Natural killer cell treated with Interleukin-12 subunit alpha and Interleukin-12 subunit beta and Interleukin-15 and Interleukin-18, amount 100 ng/mL, for 72 hours (primary cell): ENCODE measurements around the gene SLC35C1. TPM values are rescaled to one million over a fixed set of nuclear protein-coding genes. Genes with fewer than 3 reads are reported as not detected.
"Not testable (repeated sequence)": the region's sequence is repeated elsewhere in the genome, so short reads cannot be mapped to it uniquely, and the experiment has no call there.

ENCODE experiments used
- ATAC-seq, 2 donors: fragments of 150-1000 bp; cut with Tn5 transposase in 1 of 2; sonication (Bioruptor Pico), chemical (Tn5 transposase) in 1 of 2; 2 replicates each; pipeline ENCODE4 v1.10.0; 2021
- DNase-seq: peaks from one replicate; pipeline ENCODE4 v3.0.0; 2022; ENCODE audit warnings: low spot score
- H3K27ac Mint-ChIP-seq, 2 donors: 1 replicate in 1 of 2; 2 replicates in 1 of 2; pipeline ENCODE4 v1.8.0; 2022; ENCODE audit warnings: mixed read lengths in 2 of 2, mild to moderate bottlenecking in 1 of 2, moderate library complexity in 1 of 2
- H3K27me3 Mint-ChIP-seq, 2 donors: 1 replicate in 1 of 2; 2 replicates in 1 of 2; pipeline ENCODE4 v1.8.0; 2022; ENCODE audit warnings: mixed read lengths in 2 of 2
- H3K36me3 Mint-ChIP-seq: one replicate; pipeline ENCODE4 v1.8.0; 2022; ENCODE audit warnings: mixed read lengths
- H3K4me1 Mint-ChIP-seq, 2 donors: 1 replicate in 1 of 2; 2 replicates in 1 of 2; pipeline ENCODE4 v1.8.0; 2022; ENCODE audit warnings: low read depth in 2 of 2, mixed read lengths in 2 of 2, mild to moderate bottlenecking in 1 of 2
- H3K4me3 Mint-ChIP-seq: one replicate; pipeline ENCODE4 v1.8.0; 2022; ENCODE audit warnings: mixed read lengths
- H3K9me3 Mint-ChIP-seq: 2 replicates; pipeline ENCODE4 v1.8.0; 2022; ENCODE audit warnings: mixed read lengths
- total RNA-seq, 2 donors: library from RNA; stranded (reverse); gene quantifications; one replicate each; pipeline ENCODE4 v1.2.3, GENCODE V29; 2022

The SLC35C1 gene
- total RNA-seq, 2 donors from 2014 or later, result 15.9 to 18.7 TPM

GRCh38 chr11:45799562-45799961 lies 5.4 kb upstream of the SLC35C1 start:
- Mint-ChIP-seq H3K27ac (no peak overlapping the region), H3K36me3 (no peaks in the 10 kb centered on the region), H3K27me3 (no peaks in the 10 kb centered on the region), H3K4me1 (peaks cover 0 to 4% of the 10 kb centered on the region in 2 donors), H3K9me3 (no peaks in the 10 kb centered on the region), H3K4me3 (no peak overlapping the region)
- ATAC-seq, result no peak
- DNase-seq, result no peak

DNA sequence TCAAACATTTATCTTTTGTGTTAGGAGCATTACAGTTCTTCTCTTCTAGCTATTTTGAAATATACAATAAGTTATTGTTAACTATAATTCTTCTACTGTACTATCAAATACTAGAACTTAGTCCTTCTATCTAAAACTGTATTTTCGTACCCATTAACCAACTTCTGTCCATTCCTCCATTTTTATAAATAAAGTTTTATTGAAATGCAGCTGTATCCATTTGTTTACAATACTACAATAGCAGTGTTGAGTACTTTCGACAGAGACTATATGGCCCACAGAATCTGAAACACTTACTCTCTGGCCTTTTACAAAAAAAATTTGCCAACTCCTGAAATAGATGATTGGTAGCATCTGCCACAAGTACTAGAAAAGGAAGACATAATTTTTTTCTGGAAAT lies 4.7 kb upstream of the SLC35C1 start:
- Mint-ChIP-seq H3K36me3 (no peaks in the 10 kb centered on the region), H3K27me3 (no peaks in the 10 kb centered on the region), H3K4me1 (peaks cover 0 to 5% of the 10 kb centered on the region in 2 donors), H3K27ac (no peak overlapping the region), H3K4me3 (no peak overlapping the region), H3K9me3 (no peaks in the 10 kb centered on the region)
- DNase-seq, result no peak
- ATAC-seq, result no peak

DNA sequence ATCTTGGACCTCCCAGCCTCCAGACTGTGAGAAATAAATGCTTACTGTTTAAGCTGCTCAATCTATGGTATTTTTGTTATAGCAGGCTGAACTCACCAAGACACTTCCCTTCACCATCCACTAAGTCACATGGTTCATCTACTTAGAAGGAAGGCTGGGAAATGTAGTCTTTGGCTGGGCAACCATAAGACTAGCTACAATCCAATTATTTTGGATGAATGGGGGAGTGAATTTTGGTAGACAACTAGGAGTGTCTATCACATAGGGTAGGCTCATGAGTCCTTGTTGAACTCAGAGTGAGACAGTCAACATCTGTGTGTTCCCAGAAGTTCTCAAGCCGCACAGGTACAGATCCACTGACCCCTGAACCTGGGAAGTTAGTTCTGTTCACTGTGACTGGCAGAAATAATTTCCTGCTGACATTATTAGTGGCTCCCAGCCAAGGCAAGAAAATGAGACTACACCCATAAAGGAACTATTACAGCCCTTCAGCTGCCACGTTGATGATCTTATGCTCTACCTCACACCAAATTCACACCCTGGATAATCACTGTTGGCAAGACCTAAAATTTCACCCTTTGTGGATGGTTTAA lies 3.1 kb upstream of the SLC35C1 start:
- Mint-ChIP-seq H3K4me1 (peaks cover 6 to 14% of the 10 kb centered on the region in 2 donors), H3K27ac (no peak overlapping the region), H3K9me3 (no peaks in the 10 kb centered on the region), H3K4me3 (no peak overlapping the region), H3K27me3 (no peaks in the 10 kb centered on the region), H3K36me3 (no peaks in the 10 kb centered on the region)
- ATAC-seq, result no peak
- DNase-seq, result no peak

DNA sequence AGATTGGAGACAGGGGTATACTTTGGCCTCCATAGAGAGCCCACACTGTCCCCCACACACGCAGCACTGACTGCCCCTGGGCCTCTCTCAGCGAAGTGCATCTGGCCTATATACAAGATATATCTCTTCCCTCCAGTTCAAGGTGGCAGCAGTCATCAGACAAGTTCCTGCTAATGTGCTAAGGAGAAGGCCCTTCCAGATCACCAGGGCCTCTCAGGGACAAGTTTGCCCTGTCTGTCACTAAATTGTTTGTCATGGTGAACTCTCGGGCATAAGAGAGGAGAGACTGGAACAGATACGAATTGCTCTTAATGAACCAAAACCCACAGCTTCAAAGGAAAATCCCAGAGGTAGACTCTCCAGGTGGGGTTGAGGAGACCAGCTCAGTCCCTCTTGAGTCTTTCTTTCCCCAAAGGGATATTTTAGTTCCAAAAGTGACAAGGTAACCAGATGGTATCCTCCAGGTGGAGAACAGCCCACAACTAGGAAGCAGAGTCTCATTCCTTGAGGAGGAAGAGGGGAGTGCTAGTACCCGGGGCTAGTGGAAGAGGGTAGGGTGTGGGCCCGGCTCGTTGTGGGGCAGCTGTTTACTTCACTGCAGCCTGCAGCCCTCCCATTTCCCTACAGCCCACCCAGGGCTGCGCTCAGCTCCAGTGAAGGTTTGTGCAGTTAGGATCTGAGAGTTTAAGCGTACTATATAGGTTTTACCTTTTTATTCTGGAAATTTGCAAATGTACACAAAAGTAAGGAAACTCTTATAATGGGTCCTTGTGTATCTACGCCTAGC lies 2.2 kb upstream of the SLC35C1 start:
- no peak for ATAC-seq
- Mint-ChIP-seq H3K4me3 (peak overlapping the region; percentile 21), H3K4me1 (peaks cover 12 to 19% of the 10 kb centered on the region in 2 donors), H3K9me3 (no peaks in the 10 kb centered on the region), H3K27ac (no peak overlapping the region), H3K36me3 (no peaks in the 10 kb centered on the region), H3K27me3 (no peaks in the 10 kb centered on the region)
- no peak for DNase-seq

DNA sequence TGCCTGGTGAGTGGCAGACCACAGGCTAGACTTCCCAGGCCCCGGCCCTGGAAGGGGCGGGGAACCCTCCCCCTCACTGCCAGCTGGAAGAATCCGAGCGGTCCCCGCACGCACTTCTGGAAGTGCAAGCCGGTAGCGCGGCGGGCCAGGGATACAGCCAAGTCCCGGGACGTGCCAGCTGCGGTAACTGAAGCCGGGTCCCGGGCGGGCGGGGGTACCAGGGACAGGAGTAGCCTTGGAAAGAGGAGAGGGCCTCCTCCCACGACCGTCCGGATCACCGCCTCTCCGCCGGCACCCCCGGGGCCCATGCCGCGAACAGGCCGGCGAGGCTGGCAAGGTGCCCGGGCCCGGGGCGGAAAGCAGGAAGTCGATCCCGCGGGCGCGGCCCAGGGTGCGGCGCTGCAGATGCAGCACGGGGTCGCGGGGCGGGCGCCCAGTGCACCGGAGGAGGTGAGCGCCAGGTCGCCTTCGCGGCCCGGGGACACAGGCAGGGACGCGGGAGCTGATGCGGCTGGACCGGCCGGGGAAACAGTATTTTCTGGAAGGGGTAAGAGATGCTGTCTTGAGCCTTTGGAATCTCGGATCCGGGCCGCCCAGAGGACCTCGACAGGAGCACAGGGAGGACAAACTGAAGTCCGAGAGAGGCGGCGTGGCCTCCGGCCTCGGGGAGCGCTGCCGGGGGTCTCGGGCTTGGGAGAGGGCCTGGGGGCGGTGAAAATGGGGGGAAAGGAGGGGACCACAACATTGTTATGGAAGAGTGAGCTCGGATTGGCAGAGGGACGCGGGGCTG lies 783 bp upstream of the SLC35C1 start:
- Mint-ChIP-seq H3K27ac (peak overlapping the region; percentile 82 to 88), H3K4me1 (peaks cover 23 to 27% of the 10 kb centered on the region in 2 donors), H3K27me3 (no peaks in the 10 kb centered on the region), H3K9me3 (no peaks in the 10 kb centered on the region), H3K36me3 (no peaks in the 10 kb centered on the region), H3K4me3 (peak overlapping the region; percentile 90)
- DNase-seq (peak; percentile 77), ATAC-seq (peak; percentile 56 to 59)

GRCh38 chr11:45805305-45806071 lies 539 bp downstream of the SLC35C1 start:
- Mint-ChIP-seq H3K9me3 (no peaks in the 10 kb centered on the region), H3K4me1 (peaks cover 32 to 38% of the 10 kb centered on the region in 2 donors), H3K27ac (peak overlapping the region; percentile 82 to 88), H3K4me3 (peak overlapping the region; percentile 90), H3K36me3 (no peaks in the 10 kb centered on the region), H3K27me3 (no peaks in the 10 kb centered on the region)
- ATAC-seq (peak; percentile 57 to 72), DNase-seq (no peak)

DNA sequence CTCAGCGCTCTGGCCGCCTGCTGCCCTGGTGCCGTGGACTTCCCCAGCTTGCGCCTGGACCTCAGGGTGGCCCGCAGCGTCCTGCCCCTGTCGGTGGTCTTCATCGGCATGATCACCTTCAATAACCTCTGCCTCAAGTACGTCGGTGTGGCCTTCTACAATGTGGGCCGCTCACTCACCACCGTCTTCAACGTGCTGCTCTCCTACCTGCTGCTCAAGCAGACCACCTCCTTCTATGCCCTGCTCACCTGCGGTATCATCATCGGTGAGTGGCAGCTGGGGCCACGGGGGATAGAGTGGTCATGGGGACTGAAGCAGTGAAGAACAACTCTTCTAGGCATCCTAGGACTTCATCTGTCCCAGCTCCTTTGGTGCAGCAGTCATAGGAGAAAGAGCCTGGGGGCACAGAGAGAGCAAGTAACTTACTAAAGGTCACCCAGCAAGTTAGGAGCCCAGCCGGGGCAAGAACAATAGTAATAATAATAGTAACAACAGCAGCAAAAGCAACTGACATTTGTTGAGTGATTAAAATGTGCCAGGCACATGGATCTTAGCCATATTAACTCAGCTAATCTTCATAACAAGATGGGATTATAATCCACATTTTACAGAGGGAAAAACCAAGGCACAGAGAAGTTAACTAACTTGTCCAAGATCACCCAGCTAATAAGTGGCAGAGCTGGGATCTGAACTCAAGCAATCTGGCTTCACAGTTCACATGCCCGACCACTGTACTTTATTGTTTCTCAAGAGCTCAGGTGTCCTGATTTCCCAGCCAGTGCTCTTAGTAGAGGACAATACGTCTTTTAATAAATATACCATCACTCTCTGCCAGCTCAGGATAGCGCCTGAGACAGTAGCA lies 1.4 kb downstream of the SLC35C1 start:
- no peaks in the 10 kb centered on the region for H3K9me3 Mint-ChIP-seq
- H3K4me1 Mint-ChIP-seq, result peaks cover 32 to 38% of the 10 kb centered on the region in 2 donors
- peak overlapping the region; percentile 82 to 88 for H3K27ac Mint-ChIP-seq
- ATAC-seq (no peak), DNase-seq (no peak)
- H3K4me3 Mint-ChIP-seq, result peak overlapping the region; percentile 90
- no peaks in the 10 kb centered on the region for H3K27me3 Mint-ChIP-seq
- H3K36me3 Mint-ChIP-seq, result no peaks in the 10 kb centered on the region

- DNase-seq (no peak), ATAC-seq (no peak)
- Mint-ChIP-seq H3K4me3 (peak overlapping the region; percentile 90), H3K27me3 (no peaks in the 10 kb centered on the region), H3K27ac (no peak overlapping the region), H3K36me3 (no peaks in the 10 kb centered on the region), H3K9me3 (no peaks in the 10 kb centered on the region), H3K4me1 (peaks cover 32 to 38% of the 10 kb centered on the region in 2 donors)
Observed at GRCh38 chr11:45806937-45807791, 2.2 kb downstream of the SLC35C1 start.

DNA sequence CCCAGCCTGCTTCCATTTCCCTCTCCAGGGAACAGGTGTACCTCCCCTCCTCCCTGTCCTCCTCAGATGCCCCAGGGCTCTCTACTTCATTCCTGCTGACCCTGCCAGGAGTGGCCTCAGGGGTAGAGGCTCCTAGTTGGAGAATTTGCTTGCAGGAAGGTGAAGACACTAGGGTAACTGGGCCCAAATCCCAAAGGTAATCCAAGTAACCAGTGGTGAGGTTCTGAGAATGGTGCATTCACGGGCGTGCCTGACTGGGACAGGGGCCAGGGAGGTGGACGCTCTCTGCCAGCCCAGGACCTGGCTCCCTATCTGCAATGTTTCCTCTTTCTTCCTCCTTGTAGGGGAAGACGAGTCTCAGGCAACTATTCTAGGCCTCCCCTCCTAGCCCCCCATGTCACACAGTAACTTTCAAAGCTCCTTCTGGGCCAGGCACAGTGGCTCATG lies 2.9 kb downstream of the SLC35C1 start:
- Mint-ChIP-seq H3K27ac (no peak overlapping the region), H3K4me1 (peaks cover 32 to 38% of the 10 kb centered on the region in 2 donors), H3K4me3 (peak overlapping the region; percentile 90)

GRCh38 chr11:45808427-45808826 lies 3.5 kb downstream of the SLC35C1 start:
- not testable (repeated sequence) for DNase-seq, H3K9me3 Mint-ChIP-seq, H3K27ac Mint-ChIP-seq, H3K36me3 Mint-ChIP-seq, H3K27me3 Mint-ChIP-seq, H3K4me3 Mint-ChIP-seq, ATAC-seq
- H3K4me1 Mint-ChIP-seq, result peaks cover 32 to 38% of the 10 kb centered on the region in 2 donors

More for the DNA sequence above, 2.9 kb downstream of the SLC35C1 start:
- ATAC-seq, result no peak
- H3K9me3 Mint-ChIP-seq, result no peaks in the 10 kb centered on the region
- no peaks in the 10 kb centered on the region for H3K27me3 Mint-ChIP-seq
- no peaks in the 10 kb centered on the region for H3K36me3 Mint-ChIP-seq
- no peak for DNase-seq

DNA sequence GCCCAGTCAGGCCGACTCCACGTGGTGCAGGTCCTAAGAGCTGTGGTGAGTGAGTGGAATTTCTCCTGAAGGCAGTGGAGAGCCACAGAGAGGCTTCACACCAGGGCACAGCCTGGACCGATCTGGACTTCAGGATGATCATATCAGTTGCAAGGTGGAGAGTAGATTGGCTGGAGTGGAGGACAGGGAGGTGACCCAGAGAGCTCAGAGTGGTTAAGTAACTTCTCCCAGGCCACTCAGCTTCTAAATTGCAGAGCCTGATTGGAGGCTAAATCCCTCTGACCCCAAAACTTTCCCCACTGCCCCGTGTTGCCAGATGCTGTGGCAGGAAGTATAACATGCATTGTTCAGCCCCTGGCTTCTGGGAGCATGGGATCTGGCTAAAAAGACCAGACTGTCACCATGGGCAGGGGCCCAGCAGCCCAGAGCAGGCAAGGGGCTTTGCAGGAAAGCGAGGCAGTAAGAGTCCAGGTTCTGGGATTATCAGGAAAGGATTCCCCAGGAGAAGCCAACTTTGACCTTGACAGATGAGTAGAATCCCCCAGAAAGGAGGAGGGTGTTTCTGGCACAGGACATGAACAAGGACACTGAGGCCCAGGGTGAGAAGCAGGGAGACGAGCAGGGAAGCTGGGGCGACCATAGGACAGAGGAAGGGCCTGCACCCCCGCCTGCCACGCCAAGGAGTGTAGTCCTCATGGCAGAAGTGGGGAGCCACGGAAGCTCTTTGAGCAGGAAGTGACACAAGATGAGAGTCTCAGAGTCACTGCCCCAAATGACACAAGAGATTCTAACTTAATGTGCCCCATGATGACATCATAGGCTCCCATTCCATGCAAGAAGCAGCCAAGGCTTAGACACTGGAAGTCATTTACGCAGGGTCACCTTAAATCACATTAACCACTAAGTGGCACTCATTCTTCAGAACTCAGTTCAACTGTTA lies 4.8 kb downstream of the SLC35C1 start:
- H3K9me3 Mint-ChIP-seq, result no peaks in the 10 kb centered on the region
- ATAC-seq, result no peak
- no peaks in the 10 kb centered on the region for H3K27me3 Mint-ChIP-seq
- peak overlapping the region; percentile 45 to 48 for H3K27ac Mint-ChIP-seq
- no peak for DNase-seq
- no peak overlapping the region for H3K4me3 Mint-ChIP-seq
- H3K36me3 Mint-ChIP-seq, result no peaks in the 10 kb centered on the region
- H3K4me1 Mint-ChIP-seq, result peaks cover 32 to 33% of the 10 kb centered on the region in 2 donors
